Common myeloid progenitor, CD34-positive (primary cell): ENCODE results near the gene ALG1.

Experiments used
- CTCF ChIA-PET: fragments of 350-600 bp; sonication (Branson Sonifier 250); formaldehyde crosslinking; loops from one replicate; lab custom pipeline; 2021; ENCODE audit warnings: antibody characterized with exemption; lab: Charles Lee
- POLR2A ChIA-PET: fragments of 350-600 bp; sonication (Branson Sonifier 250); formaldehyde crosslinking; loops from one replicate; lab custom pipeline; 2021; ENCODE audit warnings: antibody characterized with exemption; lab: Charles Lee
- DNase-seq, 3 donors: peaks; one replicate each; pipeline versions ENCODE4 v3.0.0 to v3.0.0-alpha.2; 2013
- H3K27ac ChIP-seq, 2 experiments: 1 replicate in 1 of 2; 2 replicates in 1 of 2; pipeline ENCODE4 v1.7.0; 2013; ENCODE audit warnings: inconsistent platforms in 2 of 2, low read length in 2 of 2, mild to moderate bottlenecking in 2 of 2, low read depth in 1 of 2, moderate library complexity in 1 of 2; ENCODE audit not compliant: severe bottlenecking in 2 of 2, insufficient read depth in 1 of 2, poor library complexity in 1 of 2
- H3K27me3 ChIP-seq, 5 experiments: replicated peaks in 2 of 5; 1 replicate in 3 of 5; 2 replicates in 2 of 5; pipeline versions ENCODE4 v1.6.1 to v1.7.0; 2013; ENCODE audit warnings: low read length in 4 of 5, mild to moderate bottlenecking in 2 of 5, moderate library complexity in 2 of 5, inconsistent platforms in 1 of 5; ENCODE audit not compliant: insufficient read depth in 5 of 5, control insufficient read depth in 4 of 5
- H3K36me3 ChIP-seq, 4 experiments: 1 replicate in 2 of 4; 2 replicates in 2 of 4; pipeline versions ENCODE4 v1.6.1 to v1.7.0; 2013; ENCODE audit warnings: low read length in 3 of 4, control low read depth in 1 of 4, mild to moderate bottlenecking in 1 of 4; ENCODE audit not compliant: control insufficient read depth in 4 of 4, insufficient read depth in 4 of 4
- H3K4me1 ChIP-seq, 4 experiments: 1 replicate in 3 of 4; 2 replicates in 1 of 4; pipeline versions ENCODE4 v1.6.1 to v1.7.1; 2013; ENCODE audit warnings: low read length in 3 of 4, mild to moderate bottlenecking in 3 of 4, control low read depth in 1 of 4, inconsistent platforms in 1 of 4, moderate library complexity in 1 of 4; ENCODE audit not compliant: control insufficient read depth in 4 of 4, insufficient read depth in 4 of 4; ENCODE audit errors: control extremely low read depth in 1 of 4
- H3K4me3 ChIP-seq, 7 experiments: 1 replicate in 4 of 7; 2 replicates in 3 of 7; pipeline versions ENCODE4 v1.5.1 to v1.7.0; 2013; ENCODE audit warnings: mild to moderate bottlenecking in 7 of 7, low read length in 6 of 7, moderate library complexity in 6 of 7, inconsistent platforms in 2 of 7, low read depth in 2 of 7, control low read depth in 1 of 7; ENCODE audit not compliant: insufficient read depth in 4 of 7, control insufficient read depth in 1 of 7; ENCODE audit errors: extremely low read depth in 1 of 7
- H3K9me3 ChIP-seq, 5 experiments: 1 replicate in 4 of 5; 2 replicates in 1 of 5; pipeline versions ENCODE4 v1.6.1 to v1.7.1; 2013; ENCODE audit warnings: low read length in 4 of 5, mild to moderate bottlenecking in 2 of 5, inconsistent platforms in 1 of 5, low read depth in 1 of 5, moderate library complexity in 1 of 5; ENCODE audit not compliant: control insufficient read depth in 4 of 5, insufficient read depth in 2 of 5; ENCODE audit errors: control extremely low read depth in 1 of 5
- WGBS: methylation state at CpG from one replicate; pipeline ENCODE4 v1.1.5; 2013; ENCODE audit not compliant: insufficient coverage; 5-methylcytosine and 5-hydroxymethylcytosine counted together

The ALG1 gene

DNA sequence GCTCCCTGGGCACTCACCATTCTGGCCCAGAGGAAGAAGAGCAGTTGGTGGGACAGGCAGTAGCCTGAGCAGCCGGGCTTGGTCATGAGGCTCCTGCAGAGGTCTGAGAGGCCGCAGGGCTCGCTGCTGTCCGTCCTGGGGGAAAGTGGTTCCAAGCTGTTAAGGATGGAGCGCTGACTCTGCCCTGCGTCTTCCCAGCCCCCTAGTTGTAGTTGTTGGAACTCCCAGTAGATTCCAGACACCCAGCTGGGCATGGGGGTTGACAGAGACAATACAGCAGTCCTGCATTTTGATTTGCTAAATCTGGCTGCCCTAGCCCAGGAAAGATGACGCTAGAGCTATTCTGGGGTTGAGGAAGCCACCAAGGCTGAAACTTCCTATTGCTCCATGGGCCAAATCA lies 13.2 kb upstream of the ALG1 start:
- no peaks in the 10 kb centered on the region for H3K36me3 ChIP-seq
- no peak overlapping the region for H3K4me3 ChIP-seq
- no peak for DNase-seq
- H3K27ac ChIP-seq: no peak overlapping the region
- ChIA-PET POLR2A (no interaction called here), CTCF (interaction anchor here (1.3 to 7.2 kb wide), 4 partner anchors 15 to 34 kb away, joined by 3 to 41 read pairs (median 4); no protein-coding TSS in a partner anchor)
- 85% methylated on average over 7 of the region's 7 CpGs for WGBS
- H3K27me3 ChIP-seq: no peaks in the 10 kb centered on the region
- no peaks in the 10 kb centered on the region for H3K9me3 ChIP-seq
- H3K4me1 ChIP-seq: peaks cover 0 to 5% (median 2%) of the 10 kb centered on the region in 4 experiments

DNA sequence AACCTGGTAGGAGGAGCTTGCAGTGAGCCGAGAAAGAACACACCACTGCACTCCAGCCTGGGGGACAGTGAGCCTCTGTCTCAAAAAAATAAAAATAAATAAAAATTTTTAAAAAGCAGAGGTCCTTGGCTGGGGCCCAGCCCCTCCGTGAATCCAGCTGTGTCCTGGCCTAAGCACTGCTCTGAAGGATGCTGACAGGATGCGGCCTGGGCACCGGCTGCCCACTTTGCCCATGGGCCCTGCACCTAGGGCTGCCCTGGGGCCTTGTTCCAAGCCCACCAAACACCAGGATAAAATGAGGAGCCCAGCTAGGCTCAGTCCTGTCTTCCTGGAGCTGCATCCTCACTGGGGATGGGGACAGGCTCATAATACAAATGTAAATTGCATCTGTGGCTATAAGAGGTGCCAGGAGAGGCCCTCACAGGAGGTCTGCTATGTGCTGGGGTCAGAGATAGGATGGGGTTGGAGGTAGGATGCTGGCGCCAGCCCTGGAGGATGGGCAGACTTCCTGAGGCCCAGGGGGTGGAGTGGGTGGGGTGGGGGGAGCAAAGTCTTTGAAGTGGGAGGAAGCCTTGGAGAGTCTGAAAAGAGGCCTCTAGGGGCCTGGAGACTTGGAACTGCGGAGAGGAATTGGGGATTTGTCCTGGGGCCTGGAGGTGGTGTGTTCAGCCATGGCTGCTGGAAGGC lies 12.1 kb upstream of the ALG1 start:
- ChIA-PET POLR2A (no interaction called here), CTCF (interaction anchor here (1.5 to 7.2 kb wide), 4 partner anchors 12 to 33 kb away, joined by 3 to 41 read pairs (median 4); no protein-coding TSS in a partner anchor)
- no peaks in the 10 kb centered on the region for H3K36me3 ChIP-seq
- H3K27ac ChIP-seq: no peak overlapping the region
- WGBS: 94% methylated on average over 4 of the region's 6 CpGs
- H3K27me3 ChIP-seq: peaks cover 0 to under 1% (median 0%) of the 10 kb centered on the region in 5 experiments
- H3K9me3 ChIP-seq: no peaks in the 10 kb centered on the region
- DNase-seq: no peak
- peaks cover 0 to 5% (median 2%) of the 10 kb centered on the region in 4 experiments for H3K4me1 ChIP-seq
- no peak overlapping the region for H3K4me3 ChIP-seq

DNA sequence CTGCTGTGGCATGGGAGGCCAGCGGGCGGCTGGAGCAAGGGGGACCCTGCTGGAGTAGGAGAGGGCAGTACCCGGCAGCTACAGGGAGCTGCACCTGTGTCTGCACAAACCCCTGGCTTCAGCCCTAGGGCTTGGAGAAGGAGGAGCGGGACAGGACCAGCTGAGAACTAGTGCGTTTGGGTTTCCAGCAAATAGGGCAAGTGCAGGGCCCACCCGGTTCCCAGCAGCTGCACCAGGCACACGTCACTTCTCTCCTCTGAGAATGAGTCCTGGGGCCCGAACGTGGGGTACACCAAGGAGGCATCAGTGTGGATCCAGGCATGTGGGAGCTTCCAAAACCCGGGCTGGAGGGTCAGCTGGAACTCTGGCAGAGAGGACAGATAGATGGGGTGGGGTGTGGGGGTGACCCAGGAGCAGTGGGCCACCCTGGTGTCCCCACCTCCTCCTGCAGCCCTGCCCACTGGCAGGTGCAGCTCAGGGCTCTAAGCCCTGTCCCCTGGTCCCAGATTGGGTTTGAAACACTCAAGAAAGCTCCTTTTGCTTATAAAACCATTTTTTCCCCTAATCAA lies 11.5 kb upstream of the ALG1 start:
- Histone ChIP-seq H3K36me3 (no peaks in the 10 kb centered on the region), H3K4me1 (peaks cover 0 to 5% (median 2%) of the 10 kb centered on the region in 4 experiments), H3K9me3 (no peaks in the 10 kb centered on the region), H3K4me3 (no peak overlapping the region), H3K27me3 (peaks cover 0 to 5% (median 0%) of the 10 kb centered on the region in 5 experiments), H3K27ac (no peak overlapping the region)
- DNase-seq: no peak
- 99% methylated on average over 7 of the region's 10 CpGs for WGBS
- POLR2A ChIA-PET: no interaction called here
- CTCF ChIA-PET: interaction anchor here (1.1 to 1.8 kb wide), 4 partner anchors 13 to 18 kb away, joined by 3 to 4 read pairs (median 4); no protein-coding TSS in a partner anchor

DNA sequence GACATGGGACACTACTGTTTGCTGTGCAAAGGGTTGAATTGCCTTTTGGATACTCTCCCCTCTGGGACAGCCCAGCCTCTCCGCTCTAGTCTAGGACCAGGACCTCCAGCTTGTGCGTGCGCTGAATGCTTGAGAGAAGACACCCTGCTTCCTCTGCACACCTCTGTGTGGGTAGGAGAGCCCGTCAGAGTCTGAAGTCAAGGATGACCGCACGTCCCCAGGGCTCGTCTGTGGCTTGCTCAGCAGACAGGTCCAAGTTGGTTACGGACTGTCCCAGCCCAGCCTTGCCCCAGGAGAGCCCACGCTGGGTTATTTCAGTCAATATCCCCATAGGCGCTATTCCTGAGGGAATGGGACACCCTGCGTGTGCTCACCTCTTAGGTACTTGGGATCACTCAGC lies 9.6 kb upstream of the ALG1 start:
- CTCF ChIA-PET: no interaction called here
- Histone ChIP-seq H3K4me1 (peaks cover 0 to 2% (median 0%) of the 10 kb centered on the region in 4 experiments), H3K27ac (no peak overlapping the region), H3K4me3 (no peak overlapping the region), H3K27me3 (peaks cover 0 to 5% (median 0%) of the 10 kb centered on the region in 5 experiments), H3K9me3 (no peaks in the 10 kb centered on the region), H3K36me3 (no peaks in the 10 kb centered on the region)
- WGBS: 95% methylated on average over 11 of the region's 11 CpGs
- POLR2A ChIA-PET: no interaction called here
- no peak for DNase-seq

DNA sequence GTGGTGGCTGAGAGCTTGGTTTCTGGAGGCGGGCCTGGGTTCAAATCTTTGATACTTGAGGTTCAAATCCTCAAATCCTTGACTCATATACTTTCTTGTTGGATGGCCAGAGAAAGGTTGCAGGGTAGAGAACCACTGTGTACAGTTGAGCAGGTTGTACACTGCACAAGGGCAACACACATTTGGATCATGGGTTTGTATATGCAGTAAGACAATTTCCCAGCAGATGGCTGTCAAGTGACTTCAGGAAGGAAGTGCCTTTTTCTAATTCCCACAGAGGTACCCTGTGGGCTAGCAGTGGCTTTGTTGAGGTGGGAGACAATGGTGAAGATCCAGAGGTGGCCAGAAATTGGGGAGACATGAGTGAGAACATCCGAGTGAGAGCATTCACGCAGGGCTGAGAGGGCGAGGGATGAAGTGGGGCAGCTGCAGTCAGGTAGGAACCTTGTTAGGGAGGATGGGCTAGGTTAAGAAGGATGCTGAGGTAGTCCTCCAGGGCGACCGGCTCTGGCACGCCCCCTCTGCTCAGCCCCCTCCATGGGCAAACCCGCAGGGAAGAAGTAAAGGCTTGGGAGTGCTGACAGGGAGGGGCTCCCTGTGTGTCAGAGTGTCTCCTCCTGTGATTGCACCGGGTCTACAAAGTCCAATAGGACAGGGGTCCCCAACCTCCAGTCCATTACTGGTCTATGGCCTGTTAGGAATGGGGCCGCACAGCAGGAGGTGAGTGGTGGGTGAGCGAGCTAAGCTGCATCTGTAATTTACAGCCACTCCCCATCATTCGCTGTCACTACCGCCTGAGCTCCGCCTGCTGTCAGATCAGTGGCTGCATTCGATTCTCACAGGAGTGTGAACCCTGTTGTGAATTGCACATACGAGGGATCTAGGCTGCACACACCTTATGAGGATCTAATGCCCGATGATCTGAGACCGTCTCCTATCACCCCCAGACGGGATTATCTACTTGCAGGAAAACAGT lies 8.6 kb upstream of the ALG1 start:
- no peak overlapping the region for H3K4me3 ChIP-seq
- no peak for DNase-seq
- CTCF ChIA-PET: interaction anchor here (1.7 kb wide), 1 partner anchor 29 kb away, joined by 4 read pairs; no protein-coding TSS in a partner anchor
- WGBS: 90% methylated on average over 13 of the region's 19 CpGs
- H3K27me3 ChIP-seq: peaks cover 0 to 5% (median 0%) of the 10 kb centered on the region in 5 experiments
- no peaks in the 10 kb centered on the region for H3K36me3 ChIP-seq
- peaks cover 0 to 2% (median 0%) of the 10 kb centered on the region in 4 experiments for H3K4me1 ChIP-seq
- POLR2A ChIA-PET: no interaction called here
- H3K9me3 ChIP-seq: no peaks in the 10 kb centered on the region
- no peak overlapping the region for H3K27ac ChIP-seq

DNA sequence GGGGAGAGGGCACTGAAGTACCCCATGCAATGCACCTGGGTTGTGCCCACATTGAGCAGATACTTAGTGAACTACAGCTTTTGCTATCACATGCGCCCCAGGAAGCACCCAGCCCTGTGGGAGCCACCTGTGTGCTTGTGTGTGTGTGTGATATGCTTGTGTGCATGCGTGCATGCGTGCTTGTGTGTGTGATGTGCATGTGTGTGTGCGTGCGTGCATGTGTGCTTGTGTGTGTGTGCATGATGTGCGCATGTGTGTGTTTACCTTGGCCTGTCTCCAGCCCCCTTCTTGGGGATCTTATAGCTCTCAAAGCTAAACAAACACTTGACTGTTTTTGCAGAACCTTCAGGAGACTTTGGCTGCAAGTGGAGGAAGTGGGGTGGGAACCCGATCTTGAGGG lies 6.7 kb upstream of the ALG1 start:
- POLR2A ChIA-PET: no interaction called here
- no peak for DNase-seq
- Histone ChIP-seq H3K27ac (no peak overlapping the region), H3K36me3 (no peaks in the 10 kb centered on the region), H3K9me3 (no peaks in the 10 kb centered on the region), H3K4me1 (peaks cover 0 to 2% (median 0%) of the 10 kb centered on the region in 4 experiments), H3K27me3 (peaks cover 0 to 5% (median 0%) of the 10 kb centered on the region in 5 experiments), H3K4me3 (no peak overlapping the region)
- 76% methylated on average over 2 of the region's 7 CpGs for WGBS
- CTCF ChIA-PET: interaction anchor here (1.2 to 2.7 kb wide), 2 partner anchors 8 to 11 kb away, joined by 4 to 10 read pairs; no protein-coding TSS in a partner anchor
